Fibroblast of the aortic adventitia (primary cell): ENCODE results near the gene INSM1. TPM values are rescaled to one million over a fixed set of nuclear protein-coding genes. Genes with fewer than 3 reads are reported as not detected.

Experiments
- DNase-seq: peaks from one replicate; pipeline ENCODE4 v3.0.0-alpha.2; 2010; ENCODE audit warnings: low read depth
- H3K4me3 ChIP-seq: 2 replicates; pipeline ENCODE4 v1.5.1; 2011; ENCODE audit warnings: low read depth, mild to moderate bottlenecking, control low read depth, low read length, moderate library complexity
- CTCF ChIP-seq: IDR thresholded peaks from 2 replicates; pipeline ENCODE4 v1.5.1; 2011; ENCODE audit warnings: mild to moderate bottlenecking, low read length, control low read depth, inconsistent platforms; ENCODE audit not compliant: insufficient read depth
- total RNA-seq: library from RNA; depleted of rRNA; stranded (reverse); fragments of >200 nt; gene quantifications from 2 replicates; pipeline ENCODE4 v1.2.3, GENCODE V29; 2012; ENCODE audit warnings: low replicate concordance

Gene INSM1
- total RNA-seq, 1 donor = not detected

DNA sequence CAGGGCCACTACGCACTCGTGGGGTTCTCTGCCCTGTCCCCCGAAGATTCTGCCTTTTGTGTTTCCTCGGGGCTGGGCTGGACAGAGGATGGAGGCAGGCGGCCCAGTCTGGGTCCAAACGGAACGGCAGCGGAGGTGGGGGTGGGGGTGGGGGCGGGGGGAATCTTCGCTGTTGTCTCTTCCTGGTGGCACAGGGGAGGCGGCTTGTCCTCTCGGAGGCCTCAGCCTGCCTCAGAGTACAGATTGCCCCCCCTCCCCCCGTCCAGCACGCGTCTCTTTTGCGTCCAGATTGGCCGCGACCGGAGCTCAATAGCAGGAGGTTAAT is 1.4 kb upstream of the INSM1 start:
- no peak for TF ChIP-seq CTCF
- no peak for DNase-seq
- no peak overlapping the region for H3K4me3 ChIP-seq

DNA sequence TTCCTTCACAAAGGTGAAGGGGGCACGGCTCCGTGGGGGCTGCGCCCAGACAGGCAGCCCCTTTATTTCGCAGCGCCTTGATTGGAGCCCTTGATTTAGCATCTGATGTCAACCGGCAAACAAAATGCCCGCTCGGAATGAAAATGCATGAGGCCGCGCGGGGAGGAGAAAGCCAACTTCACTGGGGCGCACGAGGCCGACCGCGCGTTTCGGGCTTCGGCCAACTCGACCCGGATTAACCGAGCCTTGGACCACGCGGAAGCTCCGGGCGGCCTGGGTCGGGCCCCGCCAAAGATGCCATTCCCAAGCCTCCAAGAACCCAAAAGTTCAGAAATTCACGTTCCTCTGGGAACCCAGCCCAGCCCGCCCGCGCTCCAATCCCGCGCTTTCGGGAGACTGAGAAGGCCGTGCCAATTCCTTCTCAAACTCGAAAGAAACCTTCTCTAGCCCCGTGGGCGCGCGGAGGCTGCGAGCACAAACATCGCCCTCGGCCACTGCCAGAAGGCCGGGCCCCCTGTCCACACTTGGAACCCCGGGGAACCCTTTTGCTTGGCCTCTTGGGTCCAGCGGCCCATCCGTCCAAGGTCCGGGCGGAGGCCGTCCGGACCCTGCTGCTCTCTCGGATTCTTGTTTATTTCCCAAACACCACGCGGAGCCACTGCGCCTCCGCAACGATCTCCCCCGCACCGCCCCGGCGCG is 879 bp upstream of the INSM1 start:
- no peak overlapping the region for H3K4me3 ChIP-seq
- DNase-seq = no peak
- no peak for TF ChIP-seq CTCF

DNA sequence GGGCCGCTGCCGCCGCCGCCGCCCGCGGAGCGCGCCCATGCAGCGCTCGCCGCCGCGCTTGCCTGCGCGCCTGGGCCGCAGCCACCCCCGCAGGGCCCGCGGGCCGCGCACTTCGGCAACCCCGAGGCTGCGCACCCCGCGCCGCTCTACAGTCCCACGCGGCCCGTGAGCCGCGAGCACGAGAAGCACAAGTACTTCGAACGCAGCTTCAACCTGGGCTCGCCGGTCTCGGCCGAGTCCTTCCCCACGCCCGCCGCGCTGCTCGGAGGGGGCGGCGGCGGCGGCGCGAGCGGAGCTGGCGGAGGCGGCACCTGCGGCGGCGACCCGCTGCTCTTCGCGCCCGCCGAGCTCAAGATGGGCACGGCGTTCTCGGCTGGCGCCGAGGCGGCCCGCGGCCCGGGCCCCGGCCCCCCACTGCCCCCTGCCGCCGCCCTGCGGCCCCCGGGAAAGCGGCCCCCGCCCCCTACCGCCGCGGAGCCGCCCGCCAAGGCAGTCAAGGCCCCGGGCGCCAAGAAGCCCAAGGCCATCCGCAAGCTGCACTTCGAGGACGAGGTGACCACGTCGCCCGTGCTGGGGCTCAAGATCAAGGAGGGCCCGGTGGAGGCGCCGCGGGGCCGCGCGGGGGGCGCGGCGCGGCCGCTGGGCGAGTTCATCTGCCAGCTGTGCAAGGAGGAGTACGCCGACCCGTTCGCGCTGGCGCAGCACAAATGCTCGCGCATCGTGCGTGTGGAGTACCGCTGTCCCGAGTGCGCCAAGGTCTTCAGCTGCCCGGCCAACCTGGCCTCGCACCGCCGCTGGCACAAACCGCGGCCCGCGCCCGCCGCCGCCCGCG is 730 bp downstream of the INSM1 start:
- no peak for TF ChIP-seq CTCF
- no peak for DNase-seq
- no peak overlapping the region for H3K4me3 ChIP-seq

- no peak overlapping the region for H3K4me3 ChIP-seq
- no peak for TF ChIP-seq CTCF
- DNase-seq = no peak
Observed at GRCh38 chr20:20369250-20370093, 1.6 kb downstream of the INSM1 start.

DNA sequence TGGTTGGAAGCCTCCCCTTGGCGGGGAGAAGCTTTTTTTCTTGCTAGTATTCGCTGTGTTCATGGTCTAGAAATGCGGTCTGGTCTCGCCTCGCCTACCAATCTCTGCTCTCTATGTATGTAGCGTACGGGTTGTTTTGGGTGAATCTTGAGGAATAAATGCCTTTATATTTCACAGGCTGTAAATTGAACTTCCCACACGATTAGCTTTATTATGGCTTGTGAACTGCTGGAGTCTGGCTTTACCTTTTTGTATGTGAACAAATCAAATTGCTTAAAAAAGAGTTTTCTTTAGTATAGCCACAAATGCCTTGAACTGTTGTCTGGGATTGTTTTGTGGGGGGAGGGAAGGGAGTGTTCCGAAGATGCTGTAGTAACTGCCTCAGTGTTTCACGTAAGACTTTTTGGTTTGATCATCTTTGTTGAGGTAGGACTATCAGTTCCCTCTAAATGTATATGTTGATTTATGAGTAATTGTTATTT is 2.2 kb downstream of the INSM1 start:
- DNase-seq = no peak
- TF ChIP-seq CTCF = no peak
- H3K4me3 ChIP-seq = no peak overlapping the region

DNA sequence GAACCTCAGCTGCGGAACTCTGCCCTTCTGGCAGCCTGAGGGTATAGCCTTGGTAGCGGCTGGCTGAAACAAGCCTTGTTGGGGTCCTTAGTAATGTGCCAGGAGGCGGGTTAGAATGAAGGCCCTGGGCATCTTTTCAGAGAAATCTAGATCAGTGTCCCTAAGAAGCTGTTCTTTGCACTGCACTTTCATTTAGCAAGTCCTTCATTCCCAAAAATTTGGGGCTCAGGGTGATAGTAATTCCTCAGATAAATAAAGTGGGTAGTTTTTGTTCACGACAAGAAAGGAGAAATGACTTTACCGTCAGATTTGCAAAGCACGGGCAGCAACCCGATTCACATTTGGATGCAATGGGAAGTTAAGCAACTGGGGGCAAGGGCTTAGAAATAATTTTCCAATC is 3.2 kb downstream of the INSM1 start:
- no peak overlapping the region for H3K4me3 ChIP-seq
- no peak for DNase-seq
- TF ChIP-seq CTCF = no peak
